ENCODE measurements around the gene HOXB2.

HOXB2 gene

GRCh38 chr17:48545022-48545375 lies at the start of gene HOXB2:
TSS of gene HOXB2 (minus strand) at chr17:48545109. CDS start at chr17:48544911, 198 bp downstream.
- DNase-seq (ENCODE audit: low spot score) = no peak

- DNase-seq (ENCODE audit: low spot score) = peak; percentile 84
Measured at GRCh38 chr17:48593840-48594537, 49.1 kb upstream of the HOXB2 start.

- no peak for DNase-seq (ENCODE audit: low spot score)
Measured at GRCh38 chr17:48593126-48593829, 48.4 kb upstream of the HOXB2 start, which contains the start of gene HOXB5. TSS of gene HOXB5 (minus strand) at chr17:48593779. CDS start at chr17:48593682, 97 bp downstream.

- DNase-seq (ENCODE audit: low spot score) = no peak
Measured at GRCh38 chr17:48592577-48592976, 47.7 kb upstream of the HOXB2 start.

GRCh38 chr17:48592057-48592514 lies 47.2 kb upstream of the HOXB2 start:
- no peak for DNase-seq (ENCODE audit: low spot score)

GRCh38 chr17:48591255-48592056 lies 46.5 kb upstream of the HOXB2 start:
- DNase-seq (ENCODE audit: low spot score) = no peak

GRCh38 chr17:48590607-48591161 lies 45.8 kb upstream of the HOXB2 start:
- DNase-seq (ENCODE audit: low spot score) = no peak

GRCh38 chr17:48589831-48590606 lies 45.1 kb upstream of the HOXB2 start, which contains the start of gene HOXB3:
TSS of gene HOXB3 (minus strand) at chr17:48590241. CDS start at chr17:48552474, 37,767 bp downstream.
- no peak for DNase-seq (ENCODE audit: low spot score)

- DNase-seq (ENCODE audit: low spot score) = no peak
Measured at GRCh38 chr17:48589060-48589830, 44.3 kb upstream of the HOXB2 start.

- no peak for DNase-seq (ENCODE audit: low spot score)
Measured at GRCh38 chr17:48588528-48588927, 43.6 kb upstream of the HOXB2 start.

- no peak for DNase-seq (ENCODE audit: low spot score)
Measured at GRCh38 chr17:48588074-48588415, 43.1 kb upstream of the HOXB2 start.

GRCh38 chr17:48587276-48588073 lies 42.6 kb upstream of the HOXB2 start:
- DNase-seq (ENCODE audit: low spot score) = no peak

- DNase-seq (ENCODE audit: low spot score) = no peak
Measured at GRCh38 chr17:48586355-48587258, 41.7 kb upstream of the HOXB2 start.

- no peak for DNase-seq (ENCODE audit: low spot score)
Measured at GRCh38 chr17:48584223-48584741, 39.4 kb upstream of the HOXB2 start.

GRCh38 chr17:48583708-48584222 lies 38.9 kb upstream of the HOXB2 start:
- no peak for DNase-seq (ENCODE audit: low spot score)

- no peak for DNase-seq (ENCODE audit: low spot score)
Measured at GRCh38 chr17:48582750-48583069, 37.8 kb upstream of the HOXB2 start.

- no peak for DNase-seq (ENCODE audit: low spot score)
Measured at GRCh38 chr17:48579760-48580554, 35.0 kb upstream of the HOXB2 start.

GRCh38 chr17:48579471-48579759 lies 34.5 kb upstream of the HOXB2 start:
- no peak for DNase-seq (ENCODE audit: low spot score)
